T-helper 2 cell treated with Interferon-gamma antibody and Interleukin-4, amounts not matched to agents 100 ng/mL and 5 ng/mL, for 36 hours (primary cell): ENCODE results near the gene CCDC54. TPM values are rescaled to one million over a fixed set of nuclear protein-coding genes. Genes with fewer than 3 reads are reported as not detected.
"Not testable (repeated sequence)": the region's sequence is repeated elsewhere in the genome, so short reads cannot be mapped to it uniquely, and the experiment has no call there.

ENCODE experiments used
- intact Hi-C: fragments of 100-400 bp; cut with micrococcal nuclease; formaldehyde crosslinking; loops from one replicate; pipeline ENCODE4 v1.15.1; 2023
- total RNA-seq: library from RNA; stranded (reverse); gene quantifications from 2 replicates; pipeline ENCODE4 v1.2.3, GENCODE V29; 2022

The CCDC54 gene
- total RNA-seq, result not detected in 2 replicates

DNA sequence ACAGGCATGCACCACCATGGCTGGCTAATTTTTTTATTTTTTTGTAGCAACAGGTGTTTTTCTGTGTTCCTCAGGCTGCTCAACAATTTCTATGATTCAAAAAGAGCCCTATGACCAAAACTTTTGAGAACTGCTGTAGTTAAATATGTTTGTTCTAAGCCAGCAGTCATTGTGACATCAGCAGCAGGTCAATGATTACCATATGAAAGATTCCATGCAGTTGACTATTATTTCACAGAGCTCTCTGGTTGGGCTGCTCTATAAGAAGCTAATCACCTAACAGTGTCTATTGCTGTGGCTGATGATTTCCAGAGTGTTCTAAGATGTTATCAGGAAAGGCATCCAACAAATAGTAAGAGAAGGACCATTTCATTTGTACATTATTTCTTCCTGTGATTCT is at the start of gene CCDC54:
Gene CCDC54 (plus strand): TSS at position 289 of the 400 bp plus-strand sequence. CDS start 149 bp downstream, outside the sequence.
- intact Hi-C loops, result no loop called here

DNA sequence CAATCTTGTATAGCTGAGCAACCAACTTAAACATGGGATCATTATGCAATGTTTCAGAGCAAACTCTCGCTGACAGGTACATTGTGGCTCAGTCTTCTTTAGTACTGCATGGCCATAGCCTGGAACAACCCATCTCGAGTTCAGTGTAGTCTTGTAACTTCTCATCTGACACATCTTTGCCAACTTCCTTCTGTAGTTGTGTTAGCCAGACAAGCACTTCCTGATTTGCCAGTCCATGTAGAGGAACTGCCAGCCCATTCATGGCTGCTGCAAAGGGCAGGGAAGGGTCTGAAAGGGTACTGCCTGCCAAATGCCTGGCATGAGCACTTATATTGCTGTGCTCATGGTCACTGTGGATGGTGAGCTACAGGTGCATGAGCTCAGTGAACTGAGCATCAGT is 49.2 kb upstream of the CCDC54 start:
- intact Hi-C loops, result no loop called here

DNA sequence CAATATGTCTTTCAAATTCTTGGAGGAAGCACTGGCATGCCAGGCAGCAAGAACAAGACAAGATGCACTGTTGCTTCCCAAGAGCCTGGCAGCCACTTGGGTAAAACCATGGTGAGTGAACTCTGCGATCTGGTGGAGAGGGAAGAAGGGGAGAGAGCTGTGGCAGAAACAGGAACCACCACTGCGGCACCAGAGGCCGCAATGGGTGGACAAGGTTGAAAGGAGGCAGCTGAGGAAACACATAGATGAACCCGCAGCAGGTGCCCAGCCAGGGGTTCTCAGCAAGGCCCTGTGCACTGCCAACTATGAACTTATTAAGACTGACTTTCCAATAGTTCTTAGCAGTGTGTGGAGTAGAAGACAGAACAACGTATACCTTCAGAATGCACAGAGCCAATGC is 48.2 kb upstream of the CCDC54 start:
- intact Hi-C loops, result no loop called here

DNA sequence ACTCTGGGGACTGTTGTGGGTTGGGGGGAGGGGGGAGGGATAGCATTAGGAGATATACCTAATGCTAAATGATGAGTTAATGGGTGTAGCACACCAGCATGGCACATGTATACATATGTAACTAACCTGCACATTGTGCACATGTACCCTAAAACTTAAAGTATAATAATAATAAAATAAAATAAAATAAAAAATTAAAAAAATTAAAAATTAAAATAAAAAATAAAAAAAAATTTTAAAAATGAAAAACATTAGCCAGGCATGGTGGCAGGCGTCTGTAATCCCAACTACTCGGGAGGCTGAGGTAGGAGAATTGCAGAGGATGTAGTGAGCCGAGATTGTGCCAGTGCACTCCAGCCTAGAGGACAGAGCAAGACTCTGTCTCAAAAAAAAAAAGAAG is 37.5 kb upstream of the CCDC54 start:
- intact Hi-C loops, result not testable (repeated sequence)

GRCh38 chr3:107344722-107345121 is 32.5 kb upstream of the CCDC54 start:
- intact Hi-C loops, result no loop called here

DNA sequence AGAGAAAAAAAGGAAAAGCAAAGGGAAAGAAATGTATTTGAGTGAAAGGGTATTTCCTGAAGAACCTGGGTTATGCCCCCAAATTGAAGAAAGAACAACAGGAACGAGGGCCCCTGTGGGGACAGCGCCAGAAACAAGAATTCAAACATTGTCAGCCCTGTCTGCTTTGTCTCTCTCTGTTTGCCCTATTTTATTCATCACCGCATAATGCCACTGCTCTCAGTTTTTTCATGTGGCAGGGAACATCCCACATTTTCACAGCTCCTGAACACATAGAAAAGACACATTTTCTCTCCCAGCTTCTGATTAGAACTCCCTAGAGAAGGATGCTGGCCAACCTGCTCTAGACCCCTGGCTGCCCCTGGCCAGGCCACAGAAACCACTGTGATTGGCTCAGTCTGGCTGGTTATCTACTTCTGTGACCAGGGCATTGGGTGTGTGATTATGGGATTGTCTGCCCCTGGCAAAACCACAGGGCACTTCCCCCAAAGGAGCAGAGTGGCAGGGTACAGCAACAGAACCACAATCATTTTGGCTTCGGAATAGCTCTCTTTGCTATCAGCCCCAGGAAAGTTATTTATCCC is 31.3 kb upstream of the CCDC54 start:
- intact Hi-C loops, result no loop called here

GRCh38 chr3:107346564-107346963 is 30.7 kb upstream of the CCDC54 start:
- intact Hi-C loops, result no loop called here

- intact Hi-C loops, result no loop called here
These were observed 29.5 kb upstream of the CCDC54 start for GRCh38 chr3:107347751-107348150.

- intact Hi-C loops, result no loop called here
These were observed 20.5 kb upstream of the CCDC54 start for GRCh38 chr3:107356706-107357105.

GRCh38 chr3:107361633-107362032 is 15.6 kb upstream of the CCDC54 start:
- intact Hi-C loops, result no loop called here

DNA sequence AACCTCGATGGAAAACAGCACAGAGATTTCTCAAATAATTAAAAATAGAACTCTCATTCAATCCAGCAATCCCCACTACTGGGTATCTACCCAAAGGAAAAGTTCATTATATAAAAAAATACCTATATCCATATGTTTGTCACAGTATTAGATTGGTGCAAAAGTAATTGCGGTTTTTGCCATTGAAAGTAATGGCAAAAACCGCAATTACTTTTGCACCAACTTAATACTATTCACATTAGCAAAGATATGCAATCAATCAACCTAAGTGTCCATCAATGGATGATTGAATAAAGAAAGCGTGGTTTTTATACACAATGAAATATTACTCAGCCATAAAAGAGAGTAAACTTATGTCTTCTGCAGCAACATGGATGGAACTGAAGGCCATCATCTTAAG is 12.2 kb upstream of the CCDC54 start:
- intact Hi-C loops, result no loop called here

DNA sequence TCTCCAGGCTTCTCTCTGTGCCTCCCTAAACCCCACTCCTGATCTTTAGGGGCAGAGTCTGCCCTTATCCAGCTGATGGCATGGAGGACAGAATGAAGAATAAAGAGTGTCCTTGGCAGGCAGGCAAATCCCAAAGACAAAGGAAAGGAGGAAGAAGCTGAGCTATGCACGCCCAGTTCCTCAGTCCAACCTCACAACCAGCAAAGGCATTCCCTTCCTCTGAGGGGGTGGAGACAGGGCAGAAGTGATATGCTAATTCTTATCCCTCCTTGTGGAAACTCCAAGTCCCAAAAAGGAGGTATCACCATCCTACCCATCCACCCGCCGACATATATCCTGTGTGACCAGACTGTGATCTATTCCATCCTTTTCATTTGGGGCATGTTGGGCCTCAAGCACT is 10.5 kb upstream of the CCDC54 start:
- intact Hi-C loops, result no loop called here

DNA sequence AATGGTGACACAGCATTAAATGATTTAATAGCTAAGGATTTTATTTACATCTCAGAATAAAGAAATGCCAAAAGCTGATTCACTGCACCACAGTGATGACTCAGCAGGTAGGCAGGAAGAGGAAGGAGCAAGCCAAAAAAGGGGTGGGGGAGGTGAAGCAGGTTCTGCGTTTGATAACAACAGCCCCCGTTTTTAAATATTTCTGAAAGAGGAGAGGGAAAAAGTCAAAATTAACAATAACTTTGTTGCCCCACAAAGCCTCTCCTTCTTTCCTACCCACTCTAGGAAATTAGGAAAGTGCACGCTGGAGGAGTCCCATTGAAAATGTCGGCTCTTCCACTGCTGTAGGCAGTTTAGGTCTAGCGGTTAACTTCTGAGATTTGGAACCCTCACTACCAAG is 9.9 kb upstream of the CCDC54 start:
- intact Hi-C loops, result no loop called here

- intact Hi-C loops, result no loop called here
These were observed 8.4 kb upstream of the CCDC54 start for GRCh38 chr3:107368654-107369398.

- intact Hi-C loops, result no loop called here
These were observed 7.4 kb upstream of the CCDC54 start for GRCh38 chr3:107369791-107370190.

GRCh38 chr3:107370907-107371306 is 6.3 kb upstream of the CCDC54 start:
- intact Hi-C loops, result no loop called here

- intact Hi-C loops, result no loop called here
These were observed 4.7 kb upstream of the CCDC54 start for GRCh38 chr3:107372506-107372905.

- intact Hi-C loops, result no loop called here
These were observed 3.3 kb upstream of the CCDC54 start for GRCh38 chr3:107373896-107374295.

GRCh38 chr3:107375682-107376081 is 1.6 kb upstream of the CCDC54 start:
- intact Hi-C loops, result no loop called here

- intact Hi-C loops, result no loop called here
These were observed 5.4 kb downstream of the CCDC54 start for GRCh38 chr3:107382631-107383030.

GRCh38 chr3:107384428-107384827 is 7.2 kb downstream of the CCDC54 start:
- intact Hi-C loops, result no loop called here

DNA sequence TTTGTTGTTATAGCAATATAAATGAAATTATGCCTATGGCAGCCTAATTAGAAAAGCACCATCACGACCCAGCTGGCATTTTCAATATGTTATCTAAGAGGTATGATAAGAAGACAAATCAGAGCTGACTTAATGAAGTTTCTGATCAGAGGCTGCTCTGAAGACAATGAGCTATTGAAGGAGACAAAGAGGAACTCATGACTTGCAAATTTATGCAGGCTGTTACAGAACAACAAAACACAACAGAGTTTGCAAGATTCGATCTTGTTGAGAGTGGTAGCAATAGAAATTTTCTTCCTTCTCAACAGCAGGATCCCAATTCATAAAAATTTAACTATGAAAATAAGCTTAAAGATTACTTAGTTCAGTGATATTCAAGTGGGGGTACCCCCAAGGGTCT is 7.7 kb downstream of the CCDC54 start:
- intact Hi-C loops, result no loop called here

- intact Hi-C loops, result no loop called here
These were observed 10.3 kb downstream of the CCDC54 start for GRCh38 chr3:107387555-107387954.
